Loucy (cell line): ENCODE results near the gene ZNF507.

Source experiments
- CTCF ChIP-seq: fragments of 200-600 bp; sonication (generic); conservative IDR thresholded peaks from 2 replicates; pipeline ENCODE4 v1.5.1; 2014; ENCODE audit warnings: mild to moderate bottlenecking, antibody characterized with exemption, low read length
- EZH2phosphoT487 ChIP-seq: fragments of 200-600 bp; IDR thresholded peaks from 2 replicates; pipeline ENCODE4 v1.6.1; 2018; ENCODE audit warnings: antibody characterized with exemption, mild to moderate bottlenecking, moderate library complexity, borderline replicate concordance

GRCh38 chr19:32380269-32380668, 34.9 kb downstream of the ZNF507 start:
- no peak for TF ChIP-seq CTCF
- TF ChIP-seq EZH2phosphoT487: no peak
